LNCAP (cell line): ENCODE data around the gene NXPH1.

Experiments used
- TF ChIP-seq, protein P1 (sequence below): fragments of 450-650 bp; IDR thresholded peaks from 2 replicates; pipeline ENCODE4 v1.5.1; 2017; ENCODE audit warnings: mild to moderate bottlenecking

Gene NXPH1

DNA sequence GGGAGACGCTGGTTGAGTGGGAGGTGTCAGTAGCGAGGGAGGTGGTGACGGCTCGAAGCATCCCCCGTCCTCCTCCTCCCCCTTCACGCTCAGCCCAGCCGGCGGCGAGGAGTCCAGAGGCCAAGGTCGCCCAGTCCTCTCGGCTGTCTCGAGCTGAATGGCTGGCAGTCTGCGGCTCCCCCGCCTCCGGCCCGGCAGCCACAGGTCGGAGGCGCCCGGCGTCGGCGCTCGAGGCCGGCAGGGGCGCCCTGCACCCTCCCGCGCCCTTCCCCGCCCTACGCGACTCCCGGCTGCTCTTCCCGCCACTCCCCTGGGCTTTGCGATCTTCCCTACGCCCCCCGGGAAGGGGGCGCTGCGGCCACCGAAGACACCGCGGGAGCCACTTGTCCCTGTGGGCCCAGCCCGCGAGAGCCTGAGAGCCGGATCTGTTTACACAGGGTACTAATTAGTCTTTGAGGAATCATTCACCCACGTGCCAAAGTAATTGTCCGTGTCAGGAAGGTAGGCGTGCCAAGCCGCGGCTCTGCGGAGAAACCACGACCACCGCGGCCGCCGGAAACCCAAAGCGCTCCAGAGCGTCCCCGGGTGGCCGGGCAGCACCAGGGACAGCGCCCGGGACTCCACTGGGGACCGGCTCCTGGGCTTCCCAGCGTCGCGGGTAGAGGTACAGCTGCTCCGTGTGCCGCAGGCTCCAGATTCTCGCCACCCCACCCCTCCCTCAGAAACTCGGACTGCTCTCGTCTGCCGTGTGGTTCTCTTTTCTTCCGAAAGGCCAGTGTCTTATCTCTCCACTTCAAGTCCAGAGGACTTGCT lies at the start of gene NXPH1:
Gene NXPH1 (plus strand): TSS at position 133 of the 813 bp plus-strand sequence.
- TF ChIP-seq, protein P1, sequence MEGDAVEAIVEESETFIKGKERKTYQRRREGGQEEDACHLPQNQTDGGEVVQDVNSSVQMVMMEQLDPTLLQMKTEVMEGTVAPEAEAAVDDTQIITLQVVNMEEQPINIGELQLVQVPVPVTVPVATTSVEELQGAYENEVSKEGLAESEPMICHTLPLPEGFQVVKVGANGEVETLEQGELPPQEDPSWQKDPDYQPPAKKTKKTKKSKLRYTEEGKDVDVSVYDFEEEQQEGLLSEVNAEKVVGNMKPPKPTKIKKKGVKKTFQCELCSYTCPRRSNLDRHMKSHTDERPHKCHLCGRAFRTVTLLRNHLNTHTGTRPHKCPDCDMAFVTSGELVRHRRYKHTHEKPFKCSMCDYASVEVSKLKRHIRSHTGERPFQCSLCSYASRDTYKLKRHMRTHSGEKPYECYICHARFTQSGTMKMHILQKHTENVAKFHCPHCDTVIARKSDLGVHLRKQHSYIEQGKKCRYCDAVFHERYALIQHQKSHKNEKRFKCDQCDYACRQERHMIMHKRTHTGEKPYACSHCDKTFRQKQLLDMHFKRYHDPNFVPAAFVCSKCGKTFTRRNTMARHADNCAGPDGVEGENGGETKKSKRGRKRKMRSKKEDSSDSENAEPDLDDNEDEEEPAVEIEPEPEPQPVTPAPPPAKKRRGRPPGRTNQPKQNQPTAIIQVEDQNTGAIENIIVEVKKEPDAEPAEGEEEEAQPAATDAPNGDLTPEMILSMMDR = peak; percentile 18; the same call in 1 of the 2 replicates

GRCh38 chr7:8384901-8385300 lies 48.5 kb upstream of the NXPH1 start:
- TF ChIP-seq, protein P1 = no peak

- TF ChIP-seq, protein P1 = no peak
Observed at GRCh38 chr7:8386926-8387550, 46.4 kb upstream of the NXPH1 start.

GRCh38 chr7:8387551-8388256 lies 45.7 kb upstream of the NXPH1 start:
- TF ChIP-seq, protein P1 = no peak

DNA sequence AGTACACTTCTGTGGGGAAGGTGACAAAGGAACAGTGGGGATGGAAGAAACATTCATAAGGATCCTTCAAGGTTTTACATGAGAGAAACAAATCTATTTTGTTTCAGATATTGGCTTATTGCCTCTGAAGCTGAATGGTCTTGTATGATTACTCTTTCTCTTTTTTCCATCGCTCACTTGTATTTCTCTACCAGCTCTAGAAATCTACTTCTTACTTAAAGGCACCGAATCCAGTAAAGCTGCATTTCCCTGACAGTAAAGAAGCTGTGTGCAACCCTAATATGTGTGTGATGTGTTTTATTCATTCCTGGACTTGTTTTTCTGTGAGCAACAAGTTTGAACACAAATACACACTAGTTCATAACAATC lies 45.2 kb upstream of the NXPH1 start:
- TF ChIP-seq, protein P1 = no peak

GRCh38 chr7:8389593-8390261 lies 43.7 kb upstream of the NXPH1 start:
- TF ChIP-seq, protein P1 = no peak

- TF ChIP-seq, protein P1 = no peak
Observed at GRCh38 chr7:8390262-8390626, 43.2 kb upstream of the NXPH1 start.
